ENCODE data around the gene VAV3.

- TF ChIP-seq SPI1 (IDR thresholded peaks at IDR 0.05; ENCODE audit: borderline replicate concordance, low read depth) (no peak), POLR2AphosphoS5 (IDR thresholded peaks at IDR 0.05; ENCODE audit: low read depth) (no peak), GABPA (IDR thresholded peaks at IDR 0.05; ENCODE audit: low read depth) (no peak)
- TF ChIP-seq, protein P1, sequence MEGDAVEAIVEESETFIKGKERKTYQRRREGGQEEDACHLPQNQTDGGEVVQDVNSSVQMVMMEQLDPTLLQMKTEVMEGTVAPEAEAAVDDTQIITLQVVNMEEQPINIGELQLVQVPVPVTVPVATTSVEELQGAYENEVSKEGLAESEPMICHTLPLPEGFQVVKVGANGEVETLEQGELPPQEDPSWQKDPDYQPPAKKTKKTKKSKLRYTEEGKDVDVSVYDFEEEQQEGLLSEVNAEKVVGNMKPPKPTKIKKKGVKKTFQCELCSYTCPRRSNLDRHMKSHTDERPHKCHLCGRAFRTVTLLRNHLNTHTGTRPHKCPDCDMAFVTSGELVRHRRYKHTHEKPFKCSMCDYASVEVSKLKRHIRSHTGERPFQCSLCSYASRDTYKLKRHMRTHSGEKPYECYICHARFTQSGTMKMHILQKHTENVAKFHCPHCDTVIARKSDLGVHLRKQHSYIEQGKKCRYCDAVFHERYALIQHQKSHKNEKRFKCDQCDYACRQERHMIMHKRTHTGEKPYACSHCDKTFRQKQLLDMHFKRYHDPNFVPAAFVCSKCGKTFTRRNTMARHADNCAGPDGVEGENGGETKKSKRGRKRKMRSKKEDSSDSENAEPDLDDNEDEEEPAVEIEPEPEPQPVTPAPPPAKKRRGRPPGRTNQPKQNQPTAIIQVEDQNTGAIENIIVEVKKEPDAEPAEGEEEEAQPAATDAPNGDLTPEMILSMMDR (IDR thresholded peaks at IDR 0.05; ENCODE audit: insufficient read depth, low read length): no peak
- TF ChIP-seq, protein P2, sequence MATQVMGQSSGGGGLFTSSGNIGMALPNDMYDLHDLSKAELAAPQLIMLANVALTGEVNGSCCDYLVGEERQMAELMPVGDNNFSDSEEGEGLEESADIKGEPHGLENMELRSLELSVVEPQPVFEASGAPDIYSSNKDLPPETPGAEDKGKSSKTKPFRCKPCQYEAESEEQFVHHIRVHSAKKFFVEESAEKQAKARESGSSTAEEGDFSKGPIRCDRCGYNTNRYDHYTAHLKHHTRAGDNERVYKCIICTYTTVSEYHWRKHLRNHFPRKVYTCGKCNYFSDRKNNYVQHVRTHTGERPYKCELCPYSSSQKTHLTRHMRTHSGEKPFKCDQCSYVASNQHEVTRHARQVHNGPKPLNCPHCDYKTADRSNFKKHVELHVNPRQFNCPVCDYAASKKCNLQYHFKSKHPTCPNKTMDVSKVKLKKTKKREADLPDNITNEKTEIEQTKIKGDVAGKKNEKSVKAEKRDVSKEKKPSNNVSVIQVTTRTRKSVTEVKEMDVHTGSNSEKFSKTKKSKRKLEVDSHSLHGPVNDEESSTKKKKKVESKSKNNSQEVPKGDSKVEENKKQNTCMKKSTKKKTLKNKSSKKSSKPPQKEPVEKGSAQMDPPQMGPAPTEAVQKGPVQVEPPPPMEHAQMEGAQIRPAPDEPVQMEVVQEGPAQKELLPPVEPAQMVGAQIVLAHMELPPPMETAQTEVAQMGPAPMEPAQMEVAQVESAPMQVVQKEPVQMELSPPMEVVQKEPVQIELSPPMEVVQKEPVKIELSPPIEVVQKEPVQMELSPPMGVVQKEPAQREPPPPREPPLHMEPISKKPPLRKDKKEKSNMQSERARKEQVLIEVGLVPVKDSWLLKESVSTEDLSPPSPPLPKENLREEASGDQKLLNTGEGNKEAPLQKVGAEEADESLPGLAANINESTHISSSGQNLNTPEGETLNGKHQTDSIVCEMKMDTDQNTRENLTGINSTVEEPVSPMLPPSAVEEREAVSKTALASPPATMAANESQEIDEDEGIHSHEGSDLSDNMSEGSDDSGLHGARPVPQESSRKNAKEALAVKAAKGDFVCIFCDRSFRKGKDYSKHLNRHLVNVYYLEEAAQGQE (IDR thresholded peaks at IDR 0.05; ENCODE audit: insufficient replicate concordance, low read depth): no peak
These were observed 283.9 kb downstream of the VAV3 start for GRCh38 chr1:107681001-107681479.
